COR-L47 (cell line): ENCODE data around the gene PRSS48.
"Not testable (repeated sequence)": the region's sequence is repeated elsewhere in the genome, so short reads cannot be mapped to it uniquely, and the experiment has no call there.

Experiments
- DNase-seq: peaks from one replicate; lab custom pipeline; 2025; lab: John Stamatoyannopoulos, UW

The PRSS48 gene

GRCh38 chr4:151318307-151319006, 41.5 kb downstream of the PRSS48 start:
- no peak for DNase-seq

- no peak for DNase-seq
These were observed 42.5 kb downstream of the PRSS48 start for GRCh38 chr4:151319490-151319889.

GRCh38 chr4:151321586-151321985, 44.6 kb downstream of the PRSS48 start:
- DNase-seq: no peak

GRCh38 chr4:151322161-151322560, 45.2 kb downstream of the PRSS48 start:
- DNase-seq: not testable (repeated sequence)

GRCh38 chr4:151322570-151322969, 45.6 kb downstream of the PRSS48 start:
- DNase-seq: no peak

- DNase-seq: no peak
These were observed 46.7 kb downstream of the PRSS48 start for GRCh38 chr4:151323667-151324066.

- no peak for DNase-seq
These were observed 47.3 kb downstream of the PRSS48 start for GRCh38 chr4:151324124-151324751.

GRCh38 chr4:151324752-151325110, 47.8 kb downstream of the PRSS48 start:
- no peak for DNase-seq

GRCh38 chr4:151325111-151325948, 48.4 kb downstream of the PRSS48 start, which contains the start of gene SH3D19:
Gene SH3D19, minus strand, starts transcription at chr4:151325605. Its CDS starts 253 bp downstream, at chr4:151325352.
- no peak for DNase-seq

GRCh38 chr4:151325949-151326246, 48.9 kb downstream of the PRSS48 start:
- DNase-seq: no peak

GRCh38 chr4:151329217-151330007, 52.5 kb downstream of the PRSS48 start:
- no peak for DNase-seq

- DNase-seq: no peak
These were observed 54.5 kb downstream of the PRSS48 start for GRCh38 chr4:151331276-151332042.

- no peak for DNase-seq
These were observed 62.5 kb downstream of the PRSS48 start for GRCh38 chr4:151339467-151339866.

- DNase-seq: no peak
These were observed 63.9 kb downstream of the PRSS48 start for GRCh38 chr4:151340751-151341385.
